Measurements from ENCODE around the gene KLF7.
A peak's percentile ranks its signal among the peaks of the same experiment; 100 is the strongest.

The KLF7 gene

GRCh38 chr2:207148020-207148419 is 17.7 kb downstream of the KLF7 start:
- no peak for DNase-seq

DNA sequence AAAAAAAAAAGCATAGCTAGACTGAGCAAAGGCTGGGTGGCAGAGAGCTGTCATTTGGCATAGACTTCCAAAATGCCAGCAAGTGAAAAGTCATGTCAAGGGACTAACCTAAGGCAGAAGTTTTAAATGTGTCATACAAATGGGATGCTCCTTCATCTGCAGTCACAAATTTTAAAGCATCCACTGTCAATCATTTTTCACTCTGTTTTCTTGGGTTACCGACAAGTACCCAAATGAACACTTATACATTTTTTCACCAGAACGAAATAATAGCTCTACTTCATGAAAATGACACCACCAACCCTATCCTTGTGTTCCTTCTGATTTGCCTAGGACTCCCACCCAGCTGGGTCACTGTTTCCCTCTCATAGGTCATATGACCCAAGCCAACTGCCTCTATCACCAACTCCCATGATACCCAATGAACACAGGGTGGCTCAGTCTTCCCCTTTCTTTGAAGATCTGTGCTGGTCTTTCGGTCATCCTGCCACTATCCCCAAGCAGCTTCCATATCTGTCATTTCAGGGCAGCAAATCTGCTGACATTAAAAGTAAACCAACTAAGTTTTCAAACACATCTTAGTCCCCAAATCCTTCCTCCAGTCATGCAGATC is 21.5 kb downstream of the KLF7 start:
- DNase-seq = no peak

- DNase-seq = peak; percentile 67
Measured at GRCh38 chr2:207143215-207144172, 22.3 kb downstream of the KLF7 start.

- DNase-seq = peak; percentile 39
Measured at GRCh38 chr2:207142461-207142860, 23.3 kb downstream of the KLF7 start.

GRCh38 chr2:207141386-207141785 is 24.4 kb downstream of the KLF7 start:
- DNase-seq = no peak

DNA sequence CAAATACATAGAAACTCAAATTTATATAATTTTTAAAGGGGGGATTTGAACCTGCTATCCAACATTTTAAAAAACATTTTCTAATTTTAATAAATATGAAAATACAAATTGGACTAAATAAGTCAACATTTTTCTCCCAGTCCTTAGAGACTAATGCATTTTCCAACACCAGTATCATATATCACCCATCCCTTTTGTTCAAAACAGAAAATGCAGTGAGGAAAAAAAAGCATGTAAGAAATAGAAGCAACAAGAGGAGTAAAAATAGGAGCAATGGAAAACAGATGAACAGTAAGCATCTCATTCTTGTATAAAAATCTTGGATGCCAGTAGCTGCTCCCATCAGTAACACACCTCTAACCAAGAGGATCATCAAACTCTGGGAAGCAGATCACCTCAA is 25.5 kb downstream of the KLF7 start:
- no peak for DNase-seq

GRCh38 chr2:207139552-207139951 is 26.2 kb downstream of the KLF7 start:
- no peak for DNase-seq

DNA sequence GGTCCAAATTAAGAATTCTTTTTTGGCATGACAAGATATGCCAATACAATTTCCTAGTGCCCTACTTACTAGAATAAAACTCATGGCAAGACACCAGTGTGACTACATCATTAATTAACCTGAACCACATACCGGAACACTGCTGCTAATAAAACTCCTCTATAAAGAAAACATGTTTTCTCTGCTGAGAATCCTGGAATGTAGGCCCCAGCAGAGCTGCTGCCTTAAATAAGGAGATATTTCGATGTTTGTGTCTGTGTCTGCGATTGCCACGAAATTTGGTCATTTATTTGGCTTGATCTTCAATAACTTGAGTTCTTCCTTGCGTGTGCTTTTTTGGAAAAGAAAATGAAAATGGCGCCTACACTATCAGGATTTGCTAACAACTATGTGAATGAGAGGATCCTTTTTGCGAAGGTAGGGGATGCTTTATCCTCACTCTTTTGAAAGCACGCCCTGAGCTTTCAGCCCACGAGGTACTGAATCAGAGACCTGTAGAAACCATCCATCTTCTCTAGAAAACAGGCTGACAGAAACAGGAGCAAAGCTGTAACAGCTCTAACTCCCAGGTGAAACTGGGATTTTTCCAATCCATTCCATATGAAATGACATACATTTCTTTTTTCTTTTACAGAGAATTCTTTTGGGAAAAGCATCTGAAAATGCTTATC is 27.0 kb downstream of the KLF7 start:
- DNase-seq = no peak

GRCh38 chr2:207137596-207138337 is 28.0 kb downstream of the KLF7 start:
- no peak for DNase-seq

- no peak for DNase-seq
Measured at GRCh38 chr2:207136874-207137273, 28.9 kb downstream of the KLF7 start.

DNA sequence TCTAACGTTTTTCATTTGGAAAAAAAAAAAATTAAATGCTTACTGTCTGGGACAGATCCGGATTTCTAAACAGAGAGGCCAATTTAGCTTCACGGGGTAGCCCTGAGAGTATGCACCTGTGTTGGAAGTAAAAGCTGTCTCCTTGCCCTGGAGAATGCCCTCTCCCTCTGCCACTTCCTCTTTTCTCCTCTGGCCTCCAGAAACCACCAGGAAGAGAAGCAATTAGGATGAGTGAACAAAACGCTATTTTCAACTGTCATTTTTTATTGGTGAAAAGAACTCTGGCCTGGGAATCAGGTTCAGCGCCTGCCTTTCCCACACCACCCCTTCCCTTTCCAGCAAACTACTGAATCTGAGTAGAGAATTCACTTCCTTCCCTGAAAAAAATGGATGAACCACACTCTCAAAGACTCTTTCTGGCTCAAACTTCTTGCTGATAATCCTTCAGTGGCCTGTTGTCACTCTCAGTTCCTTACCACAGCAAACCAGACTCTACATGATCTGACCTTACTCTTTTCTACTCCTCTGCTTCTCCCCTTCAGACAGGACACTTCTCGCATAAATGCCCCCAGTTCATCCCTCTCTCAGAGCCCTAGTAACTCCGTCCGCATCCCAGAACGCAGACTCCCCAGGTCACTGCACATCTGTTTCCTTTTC is 29.8 kb downstream of the KLF7 start:
- no peak for DNase-seq

- DNase-seq = no peak
Measured at GRCh38 chr2:207135340-207135739, 30.4 kb downstream of the KLF7 start.

DNA sequence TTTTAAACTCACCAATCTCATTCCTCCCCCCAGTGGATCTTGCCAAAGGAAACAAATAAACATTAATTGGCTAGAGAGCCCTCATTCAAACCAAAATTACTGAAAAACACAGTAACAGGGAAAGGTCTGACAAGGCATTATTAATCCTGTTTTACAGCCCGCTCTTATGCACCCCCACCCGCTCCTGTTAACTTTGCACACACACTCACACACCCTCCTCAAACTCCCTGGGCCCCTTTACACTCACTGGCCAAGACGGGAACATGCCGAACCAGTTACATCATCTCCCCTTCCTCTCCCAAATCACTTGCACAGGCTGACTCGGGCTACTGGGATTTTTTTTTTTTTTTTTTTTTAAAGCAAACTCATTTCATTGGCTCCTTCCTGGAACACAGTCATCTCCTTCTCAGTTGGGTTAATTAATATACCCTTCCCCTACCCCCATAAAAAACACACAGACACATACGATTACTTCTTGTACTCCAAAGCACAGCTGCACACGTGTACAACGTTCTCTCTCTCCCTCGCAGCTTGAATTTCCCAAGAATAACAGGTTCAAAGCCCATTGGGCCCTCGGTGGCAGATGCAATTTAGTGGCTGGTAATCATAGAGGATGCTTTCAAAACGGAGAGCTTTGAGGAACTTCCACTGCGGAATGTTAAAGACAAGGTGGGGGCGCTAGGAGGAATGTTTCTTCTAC is 31.8 kb downstream of the KLF7 start:
- no peak for DNase-seq

- DNase-seq = no peak
Measured at GRCh38 chr2:207133458-207133819, 32.3 kb downstream of the KLF7 start.

GRCh38 chr2:207132019-207132418 is 33.7 kb downstream of the KLF7 start:
- no peak for DNase-seq

DNA sequence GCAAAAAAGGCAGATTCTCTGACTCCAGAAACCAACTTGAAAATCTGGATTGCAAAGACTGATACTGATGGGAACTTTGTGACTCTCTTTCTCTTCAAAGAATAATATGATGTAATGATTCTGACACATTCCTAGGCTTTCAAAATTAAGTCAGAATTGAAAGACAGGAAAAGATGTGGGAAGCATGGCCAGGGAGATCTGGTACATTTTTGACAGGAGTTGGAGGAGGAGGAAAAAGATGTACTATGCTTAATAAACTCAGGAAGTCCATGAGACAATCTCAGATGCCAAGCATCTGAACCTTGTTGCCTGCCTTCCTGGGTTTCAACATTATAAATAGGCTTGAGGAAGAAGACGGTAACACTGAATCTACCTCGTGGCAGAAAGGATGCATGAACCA is 34.2 kb downstream of the KLF7 start:
- no peak for DNase-seq

DNA sequence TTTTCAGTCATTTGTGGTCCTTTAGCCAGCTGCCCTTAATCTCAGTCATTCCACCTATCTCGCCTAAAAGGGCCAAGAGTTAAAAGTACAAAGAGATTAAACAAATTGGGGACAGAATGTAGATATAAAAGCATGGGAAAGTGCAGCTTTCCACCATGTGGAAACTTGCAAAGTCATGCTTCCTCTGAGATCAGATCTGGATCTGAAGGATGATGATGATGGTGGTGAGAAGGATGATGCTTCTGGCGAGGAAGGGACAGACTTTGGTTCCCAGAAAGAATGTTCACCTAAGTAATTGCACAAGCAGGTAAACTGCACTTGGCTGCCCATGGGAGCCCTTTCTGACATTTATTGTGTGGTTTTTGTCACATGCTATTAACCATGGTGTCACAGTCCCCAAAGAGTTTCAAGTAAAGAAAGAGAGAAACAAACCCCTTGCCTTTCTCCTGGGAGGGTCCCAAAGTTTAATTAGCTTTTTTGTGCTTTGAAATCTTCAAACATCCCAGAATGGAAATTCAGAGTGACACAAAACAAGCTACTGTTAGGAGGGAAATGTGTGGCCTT is 34.7 kb downstream of the KLF7 start:
- DNase-seq = no peak

DNA sequence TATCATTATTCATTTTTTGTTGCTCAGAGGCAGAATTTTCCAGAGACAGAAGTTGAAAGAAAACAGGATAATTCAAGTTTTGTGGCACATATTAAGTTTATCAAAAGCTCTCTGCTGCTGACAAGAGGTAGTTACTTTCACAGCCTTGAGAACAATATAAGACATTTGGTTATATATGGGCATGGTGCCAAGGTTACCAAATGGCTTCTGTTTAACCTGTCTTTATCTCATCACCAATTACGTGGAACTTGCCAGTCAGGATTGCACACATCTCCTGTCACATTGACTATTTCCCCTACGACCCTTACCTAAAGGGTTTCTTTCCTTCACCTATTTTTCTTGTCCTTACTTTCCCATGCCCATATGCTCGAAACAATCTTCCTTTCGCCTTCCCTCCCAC is 35.9 kb downstream of the KLF7 start:
- no peak for DNase-seq

- no peak for DNase-seq
Measured at GRCh38 chr2:207128867-207129266, 36.9 kb downstream of the KLF7 start.

DNA sequence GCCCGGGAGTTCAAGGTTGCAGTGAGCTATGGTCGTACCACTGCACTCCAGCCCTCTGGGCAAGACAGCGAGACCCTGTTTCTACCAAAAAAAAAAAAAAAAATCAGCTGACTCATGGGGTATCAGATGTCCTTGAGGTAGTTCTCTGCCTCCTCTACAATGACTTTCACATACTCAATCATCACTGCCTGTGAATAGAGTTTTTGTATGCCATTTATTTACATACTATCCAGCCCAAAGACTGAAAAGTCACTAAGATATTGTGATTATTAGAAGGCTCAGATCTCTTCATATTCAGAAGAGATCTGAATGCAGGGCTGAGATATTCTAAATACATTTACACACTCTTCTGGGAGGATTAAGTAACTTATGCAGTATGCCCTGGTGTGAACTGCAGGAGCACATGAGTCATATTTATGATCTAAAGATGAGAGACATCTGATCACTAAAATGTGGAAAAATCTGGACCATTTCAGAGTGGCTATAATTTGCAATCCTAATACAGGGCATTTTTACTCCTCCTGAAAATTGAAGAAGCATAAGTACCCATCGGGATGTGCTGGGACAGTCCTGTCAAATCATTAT is 38.9 kb downstream of the KLF7 start:
- DNase-seq = no peak

DNA sequence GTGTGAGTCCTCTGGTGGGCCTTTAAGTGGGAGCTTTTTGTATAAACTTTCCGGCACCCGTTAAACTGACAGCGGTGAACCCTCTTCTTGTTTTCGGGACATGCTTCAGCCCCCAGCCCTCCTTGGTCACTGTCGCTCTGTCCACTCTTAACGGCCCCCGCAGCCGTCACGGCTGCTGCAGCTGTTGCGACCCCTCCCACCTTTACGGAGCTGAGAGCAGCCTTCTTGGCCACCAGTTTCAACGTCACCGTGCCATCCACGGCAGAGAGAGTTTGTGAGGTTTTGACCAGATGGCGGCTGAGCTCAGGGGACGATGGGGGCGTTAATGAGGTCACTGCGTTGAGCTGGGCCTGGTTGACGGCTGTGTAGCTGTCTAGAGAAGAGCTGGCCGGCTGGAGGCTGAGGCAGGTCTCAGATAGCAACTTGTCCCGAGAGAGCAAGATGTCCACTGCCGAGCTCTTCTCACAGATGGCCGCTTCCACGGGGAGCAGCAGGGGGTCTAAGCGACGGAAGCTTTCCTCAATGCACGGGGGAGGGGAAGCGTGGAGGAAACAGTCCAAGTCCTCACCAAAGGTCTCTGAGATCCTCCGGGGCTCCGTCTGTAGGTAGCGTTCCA is 41.9 kb downstream of the KLF7 start:
- DNase-seq = no peak

Measured in CD4-positive, alpha-beta T cell treated with Interferon gamma for 1 hour (primary cell).